H9 (cell line): ENCODE results near the gene SNX11. TPM values are rescaled to one million over a fixed set of nuclear protein-coding genes. Genes with fewer than 3 reads are reported as not detected.

Experiments
- DNase-seq: peaks from one replicate; pipeline ENCODE4 v3.0.0-alpha.2; 2017
- H2AFZ ChIP-seq: one replicate; pipeline ENCODE4 v1.6.1; 2013; ENCODE audit warnings: mild to moderate bottlenecking, low read length, control low read depth, moderate library complexity
- H2AK5ac ChIP-seq: 2 replicates; pipeline ENCODE4 v1.6.1; 2013; ENCODE audit warnings: low read length, control low read depth, mixed read lengths; ENCODE audit not compliant: insufficient read length
- H2BK120ac ChIP-seq: one replicate; pipeline ENCODE4 v1.6.1; 2013; ENCODE audit warnings: low read depth, mild to moderate bottlenecking, low read length, control low read depth, inconsistent platforms; ENCODE audit not compliant: poor library complexity, severe bottlenecking
- H2BK12ac ChIP-seq: 2 replicates; pipeline ENCODE4 v1.6.1; 2013; ENCODE audit warnings: low read length, control low read depth, mixed read lengths, low read depth; ENCODE audit not compliant: insufficient read length
- H2BK15ac ChIP-seq: 2 replicates; pipeline ENCODE4 v1.6.1; 2013; ENCODE audit warnings: low read depth, low read length, control low read depth
- H2BK20ac ChIP-seq: one replicate; pipeline ENCODE4 v1.6.1; 2013; ENCODE audit warnings: low read depth, mild to moderate bottlenecking, low read length, control low read depth, inconsistent platforms; ENCODE audit not compliant: poor library complexity, severe bottlenecking
- H2BK5ac ChIP-seq: 2 replicates; pipeline ENCODE4 v1.6.1; 2013; ENCODE audit warnings: low read length, control low read depth, mixed read lengths; ENCODE audit not compliant: insufficient read length
- H3K14ac ChIP-seq: 2 replicates; pipeline ENCODE4 v1.6.1; 2013; ENCODE audit warnings: low read length, control low read depth; ENCODE audit not compliant: insufficient read depth
- H3K18ac ChIP-seq: 2 replicates; pipeline ENCODE4 v1.6.1; 2013; ENCODE audit warnings: low read depth, mild to moderate bottlenecking, mixed read lengths, low read length, control low read depth; ENCODE audit not compliant: insufficient read length
- H3K23ac ChIP-seq: 2 replicates; pipeline ENCODE4 v1.6.1; 2013; ENCODE audit warnings: low read length, control low read depth, mixed read lengths, low read depth; ENCODE audit not compliant: insufficient read length
- H3K23me2 ChIP-seq: 2 replicates; pipeline ENCODE4 v1.6.1; 2013; ENCODE audit warnings: low read depth, mild to moderate bottlenecking, mixed read lengths, low read length, control low read depth; ENCODE audit not compliant: insufficient read length, poor library complexity, severe bottlenecking
- H3K27ac ChIP-seq: 2 replicates; pipeline ENCODE4 v1.5.1; 2013; ENCODE audit warnings: low read length, control low read depth, mixed read lengths, low read depth; ENCODE audit not compliant: insufficient read length
- H3K27me3 ChIP-seq: 2 replicates; pipeline ENCODE4 v1.6.1; 2013; ENCODE audit warnings: low read length, control low read depth, inconsistent platforms; ENCODE audit not compliant: insufficient read depth
- H3K4ac ChIP-seq: 2 replicates; pipeline ENCODE4 v1.6.1; 2013; ENCODE audit warnings: low read depth, mild to moderate bottlenecking, control low read depth, inconsistent platforms, low read length, moderate library complexity
- H3K4me1 ChIP-seq: 2 replicates; pipeline ENCODE4 v1.6.1; 2013; ENCODE audit warnings: low read length, control low read depth, inconsistent platforms; ENCODE audit not compliant: insufficient read depth
- H3K4me2 ChIP-seq: 2 replicates; pipeline ENCODE4 v1.6.1; 2013; ENCODE audit warnings: low read length, control low read depth, mixed read lengths; ENCODE audit not compliant: insufficient read length, insufficient read depth
- H3K56ac ChIP-seq: 2 replicates; pipeline ENCODE4 v1.6.1; 2013; ENCODE audit warnings: low read depth, mild to moderate bottlenecking, mixed read lengths, low read length, control low read depth; ENCODE audit not compliant: insufficient read length
- H3K79me1 ChIP-seq: 2 replicates; pipeline ENCODE4 v1.6.1; 2013; ENCODE audit warnings: low read depth, mild to moderate bottlenecking, moderate library complexity, low read length, control low read depth, inconsistent platforms; ENCODE audit not compliant: insufficient read depth, poor library complexity, severe bottlenecking
- H3K79me2 ChIP-seq: 2 replicates; pipeline ENCODE4 v1.6.1; 2013; ENCODE audit warnings: low read length, control low read depth, inconsistent platforms; ENCODE audit not compliant: insufficient read depth
- H3K9ac ChIP-seq: 2 replicates; pipeline ENCODE4 v1.6.1; 2013; ENCODE audit warnings: low read length, control low read depth, mixed read lengths; ENCODE audit not compliant: insufficient read length; ENCODE audit errors: extremely low read depth
- H3K9me3 ChIP-seq: one replicate; pipeline ENCODE4 v1.6.1; 2013; ENCODE audit warnings: low read depth, low read length, inconsistent platforms; ENCODE audit not compliant: control insufficient read depth
- H3T11ph ChIP-seq: one replicate; pipeline ENCODE4 v1.6.1; 2013; ENCODE audit warnings: mild to moderate bottlenecking, low read length, control low read depth, inconsistent platforms
- H4K20me1 ChIP-seq: one replicate; pipeline ENCODE4 v1.6.1; 2013; ENCODE audit not compliant: control insufficient read depth, insufficient read length, insufficient read depth
- H4K5ac ChIP-seq: 2 replicates; pipeline ENCODE4 v1.6.1; 2013; ENCODE audit warnings: low read depth, mild to moderate bottlenecking, mixed read lengths, low read length, control low read depth; ENCODE audit not compliant: insufficient read length
- H4K8ac ChIP-seq: replicated peaks from 2 replicates; pipeline ENCODE4 v1.6.1; 2013; ENCODE audit warnings: low read length, control low read depth, mixed read lengths, low read depth; ENCODE audit not compliant: insufficient read length
- H4K91ac ChIP-seq: 2 replicates; pipeline ENCODE4 v1.6.1; 2013; ENCODE audit warnings: low read depth, mild to moderate bottlenecking, moderate library complexity, mixed read lengths, low read length, control low read depth; ENCODE audit not compliant: insufficient read length
- H3K27ac Mint-ChIP-seq, 3 experiments: 2 replicates in 2 of 3; 3 replicates in 1 of 3; pipeline ENCODE4 v1.8.0; 2020 to 2021; ENCODE audit warnings: mixed read lengths in 3 of 3, mild to moderate bottlenecking in 1 of 3, moderate library complexity in 1 of 3
- H3K27me3 Mint-ChIP-seq: 2 replicates; pipeline ENCODE4 v1.8.0; 2021; ENCODE audit warnings: low read depth, mild to moderate bottlenecking, moderate library complexity, mixed read lengths
- H3K36me3 Mint-ChIP-seq, 3 experiments: 2 replicates in 2 of 3; 3 replicates in 1 of 3; pipeline ENCODE4 v1.8.0; 2020 to 2021; ENCODE audit warnings: low read depth in 3 of 3, mixed read lengths in 3 of 3; ENCODE audit not compliant: insufficient read depth in 1 of 3
- H3K4me1 Mint-ChIP-seq, 2 experiments: 2 replicates each; pipeline ENCODE4 v1.8.0; 2020; ENCODE audit warnings: mixed read lengths in 2 of 2
- H3K4me3 Mint-ChIP-seq, 2 experiments: 2 replicates in 1 of 2; 3 replicates in 1 of 2; pipeline ENCODE4 v1.8.0; 2020 to 2021; ENCODE audit warnings: mild to moderate bottlenecking in 2 of 2, mixed read lengths in 2 of 2, moderate library complexity in 1 of 2
- H3K9me3 Mint-ChIP-seq, 2 experiments: 2 replicates in 1 of 2; 3 replicates in 1 of 2; pipeline ENCODE4 v1.8.0; 2020; ENCODE audit warnings: mild to moderate bottlenecking in 2 of 2, mixed read lengths in 2 of 2, moderate library complexity in 1 of 2
- WGBS: extraction: QIAGEN DNeasy Blood & Tissue Kit; methylation state at CpG from one replicate; pipeline ENCODE4 v1.1.7; 2013; ENCODE audit warnings: missing lambda C conversion rate, low lambda C conversion rate, mixed read lengths; ENCODE audit not compliant: insufficient read length; ENCODE audit errors: extremely low coverage; 5-methylcytosine and 5-hydroxymethylcytosine counted together
- total RNA-seq: library from RNA; stranded (reverse); gene quantifications from 2 replicates; pipeline ENCODE4 v1.2.1, GENCODE V29; 2021
- TF ChIP-seq, protein P1 (sequence below): fragments of 200-600 bp; sonication (generic); conservative IDR thresholded peaks from 3 replicates; pipeline ENCODE4 v1.8.0; 2021; ENCODE audit warnings: antibody characterized with exemption, mild to moderate bottlenecking

The SNX11 gene
- total RNA-seq, 1 experiment from 2014 or later: 20.0 TPM

GRCh38 chr17:48123111-48123510 is 15.5 kb downstream of the SNX11 start:
- no peak overlapping the region for H3K56ac ChIP-seq
- Mint-ChIP-seq H3K4me3 (no peak overlapping the region), H3K27ac (peak overlapping the region in 1 of 3 experiments; percentile 7; a peak in 2 of 7 replicates), H3K4me1 (peaks cover 2 to 3% of the 10 kb centered on the region in 2 experiments; a peak in 3 of 4 replicates), H3K9me3 (no peaks in the 10 kb centered on the region), H3K27me3 (no peaks in the 10 kb centered on the region), H3K36me3 (peaks cover 10 to 48% (median 38%) of the 10 kb centered on the region in 3 experiments; a peak in 6 of 7 replicates)
- H3K14ac ChIP-seq: no peak overlapping the region
- H3K9me3 ChIP-seq: no peaks in the 10 kb centered on the region
- no CpG with 5 or more reads among the region's 6 CpGs for WGBS
- H2BK12ac ChIP-seq: no peak overlapping the region
- H3K79me2 ChIP-seq: no peaks in the 10 kb centered on the region
- no peak overlapping the region for H3K4me2 ChIP-seq
- H3K9ac ChIP-seq: no peak overlapping the region
- no peaks in the 10 kb centered on the region for H3K79me1 ChIP-seq
- no peak overlapping the region for H2AK5ac ChIP-seq
- H3K18ac ChIP-seq: no peak overlapping the region
- H2BK5ac ChIP-seq: no peak overlapping the region
- DNase-seq: no peak
- no peaks in the 10 kb centered on the region for H4K20me1 ChIP-seq
- H3K27ac ChIP-seq: no peak overlapping the region
- H2BK120ac ChIP-seq: no peak overlapping the region
- H3K4me1 ChIP-seq: no peaks in the 10 kb centered on the region
- no peak overlapping the region for H3K23ac ChIP-seq
- no peaks in the 10 kb centered on the region for H3K27me3 ChIP-seq
- no peak overlapping the region for H4K91ac ChIP-seq
- H3T11ph ChIP-seq: no peak overlapping the region
- no peak overlapping the region for H4K5ac ChIP-seq
- no peaks in the 10 kb centered on the region for H3K23me2 ChIP-seq
- H2BK20ac ChIP-seq: no peak overlapping the region
- H2AFZ ChIP-seq: no peak overlapping the region
- no peak overlapping the region for H2BK15ac ChIP-seq
- no peak overlapping the region for H4K8ac ChIP-seq
- TF ChIP-seq, protein P1, sequence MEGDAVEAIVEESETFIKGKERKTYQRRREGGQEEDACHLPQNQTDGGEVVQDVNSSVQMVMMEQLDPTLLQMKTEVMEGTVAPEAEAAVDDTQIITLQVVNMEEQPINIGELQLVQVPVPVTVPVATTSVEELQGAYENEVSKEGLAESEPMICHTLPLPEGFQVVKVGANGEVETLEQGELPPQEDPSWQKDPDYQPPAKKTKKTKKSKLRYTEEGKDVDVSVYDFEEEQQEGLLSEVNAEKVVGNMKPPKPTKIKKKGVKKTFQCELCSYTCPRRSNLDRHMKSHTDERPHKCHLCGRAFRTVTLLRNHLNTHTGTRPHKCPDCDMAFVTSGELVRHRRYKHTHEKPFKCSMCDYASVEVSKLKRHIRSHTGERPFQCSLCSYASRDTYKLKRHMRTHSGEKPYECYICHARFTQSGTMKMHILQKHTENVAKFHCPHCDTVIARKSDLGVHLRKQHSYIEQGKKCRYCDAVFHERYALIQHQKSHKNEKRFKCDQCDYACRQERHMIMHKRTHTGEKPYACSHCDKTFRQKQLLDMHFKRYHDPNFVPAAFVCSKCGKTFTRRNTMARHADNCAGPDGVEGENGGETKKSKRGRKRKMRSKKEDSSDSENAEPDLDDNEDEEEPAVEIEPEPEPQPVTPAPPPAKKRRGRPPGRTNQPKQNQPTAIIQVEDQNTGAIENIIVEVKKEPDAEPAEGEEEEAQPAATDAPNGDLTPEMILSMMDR: no peak
- no peak overlapping the region for H3K4ac ChIP-seq
